GM19328 (cell line): Measurements from ENCODE around the gene ACP3.

Experiments
- ATAC-seq: cut with Tn5 transposase; IDR thresholded peaks from one replicate; pipeline ENCODE4 v1.9.1; 2021; ENCODE audit warnings: mild to moderate bottlenecking, moderate library complexity; ENCODE audit not compliant: unreplicated experiment

ACP3 gene

GRCh38 chr3:132311841-132312240, 5.4 kb upstream of the ACP3 start:
- ATAC-seq: no peak

- no peak for ATAC-seq
These were observed 1.4 kb upstream of the ACP3 start for GRCh38 chr3:132315851-132316250.

- no peak for ATAC-seq
These were observed 1.2 kb downstream of the ACP3 start for GRCh38 chr3:132318451-132318850.

GRCh38 chr3:132321304-132321703, 4.1 kb downstream of the ACP3 start:
- ATAC-seq: no peak

- ATAC-seq: no peak
These were observed 7.9 kb downstream of the ACP3 start for GRCh38 chr3:132325103-132325606.

GRCh38 chr3:132325634-132326033, 8.4 kb downstream of the ACP3 start:
- no peak for ATAC-seq

- ATAC-seq: no peak
These were observed 9.0 kb downstream of the ACP3 start for GRCh38 chr3:132326251-132326650.

- no peak for ATAC-seq
These were observed 14.9 kb downstream of the ACP3 start for GRCh38 chr3:132332082-132332481.

GRCh38 chr3:132332508-132332907, 15.3 kb downstream of the ACP3 start:
- ATAC-seq: no peak

GRCh38 chr3:132341746-132342145, 24.5 kb downstream of the ACP3 start:
- no peak for ATAC-seq

- no peak for ATAC-seq
These were observed 25.0 kb downstream of the ACP3 start for GRCh38 chr3:132342183-132342582.

- no peak for ATAC-seq
These were observed 25.4 kb downstream of the ACP3 start for GRCh38 chr3:132342610-132343009.

GRCh38 chr3:132343018-132343612, 25.9 kb downstream of the ACP3 start:
- ATAC-seq: no peak

GRCh38 chr3:132344666-132345280, 27.6 kb downstream of the ACP3 start:
- ATAC-seq: no peak

GRCh38 chr3:132346841-132347736, 29.9 kb downstream of the ACP3 start:
- no peak for ATAC-seq

GRCh38 chr3:132347811-132348210, 30.6 kb downstream of the ACP3 start:
- ATAC-seq: no peak

- ATAC-seq: no peak
These were observed 31.3 kb downstream of the ACP3 start for GRCh38 chr3:132348531-132348930.

- ATAC-seq: no peak
These were observed 33.6 kb downstream of the ACP3 start for GRCh38 chr3:132350814-132351213.

- no peak for ATAC-seq
These were observed 34.1 kb downstream of the ACP3 start for GRCh38 chr3:132351222-132351806.

- no peak for ATAC-seq
These were observed 35.4 kb downstream of the ACP3 start for GRCh38 chr3:132352556-132353143.
